NCI-H2107 treated with DMSO at 0.1 percent for 48 hours (cell line): Measurements from ENCODE around the gene PIN1.
"Not testable (repeated sequence)": the region's sequence is repeated elsewhere in the genome, so short reads cannot be mapped to it uniquely, and the experiment has no call there.

ENCODE experiments used
- DNase-seq: peaks from one replicate; lab custom pipeline; 2025; ENCODE audit not compliant: unreplicated experiment; lab: John Stamatoyannopoulos, UW

Gene PIN1

DNA sequence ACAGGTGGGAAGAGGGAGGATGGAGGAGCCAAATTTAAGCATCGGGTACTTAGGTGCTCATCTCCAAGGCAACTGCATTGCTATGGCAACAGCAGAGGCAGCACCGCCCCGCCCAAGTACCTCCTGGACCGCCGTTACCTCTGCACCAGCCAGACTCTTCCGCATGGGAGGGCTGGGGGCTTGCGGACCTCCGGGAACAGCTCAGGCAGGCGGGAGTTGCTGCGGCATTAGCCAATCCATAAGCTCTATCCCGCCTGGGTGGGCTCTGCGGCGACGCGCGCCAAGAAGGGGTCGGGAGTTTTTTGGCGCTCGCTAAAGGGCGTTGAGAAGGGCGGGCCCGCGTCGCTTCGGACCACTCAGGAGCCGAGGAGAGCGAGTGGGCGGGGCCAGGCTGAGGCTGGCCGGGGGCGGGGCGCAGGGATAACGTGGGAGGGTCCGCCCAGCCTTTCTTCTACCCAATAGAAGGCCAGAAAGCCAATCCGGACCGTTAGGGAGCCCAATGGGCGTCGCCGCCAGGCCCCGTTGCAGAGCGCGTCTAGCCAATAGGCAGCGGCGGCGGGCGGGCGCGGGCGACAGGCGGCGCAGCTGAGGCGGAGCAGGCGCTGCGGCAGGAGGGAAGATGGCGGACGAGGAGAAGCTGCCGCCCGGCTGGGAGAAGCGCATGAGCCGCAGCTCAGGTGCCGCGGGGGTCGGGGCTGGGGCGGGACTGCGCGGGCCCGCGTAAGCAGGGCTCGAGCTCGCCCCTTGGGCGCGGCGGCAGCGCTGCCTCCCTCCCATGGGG lies at the start of gene PIN1:
TSS of gene PIN1 (plus strand) at position 593 of the 781 bp plus-strand sequence. CDS start at position 620, 27 bp downstream.
- DNase-seq = peak; percentile 92

DNA sequence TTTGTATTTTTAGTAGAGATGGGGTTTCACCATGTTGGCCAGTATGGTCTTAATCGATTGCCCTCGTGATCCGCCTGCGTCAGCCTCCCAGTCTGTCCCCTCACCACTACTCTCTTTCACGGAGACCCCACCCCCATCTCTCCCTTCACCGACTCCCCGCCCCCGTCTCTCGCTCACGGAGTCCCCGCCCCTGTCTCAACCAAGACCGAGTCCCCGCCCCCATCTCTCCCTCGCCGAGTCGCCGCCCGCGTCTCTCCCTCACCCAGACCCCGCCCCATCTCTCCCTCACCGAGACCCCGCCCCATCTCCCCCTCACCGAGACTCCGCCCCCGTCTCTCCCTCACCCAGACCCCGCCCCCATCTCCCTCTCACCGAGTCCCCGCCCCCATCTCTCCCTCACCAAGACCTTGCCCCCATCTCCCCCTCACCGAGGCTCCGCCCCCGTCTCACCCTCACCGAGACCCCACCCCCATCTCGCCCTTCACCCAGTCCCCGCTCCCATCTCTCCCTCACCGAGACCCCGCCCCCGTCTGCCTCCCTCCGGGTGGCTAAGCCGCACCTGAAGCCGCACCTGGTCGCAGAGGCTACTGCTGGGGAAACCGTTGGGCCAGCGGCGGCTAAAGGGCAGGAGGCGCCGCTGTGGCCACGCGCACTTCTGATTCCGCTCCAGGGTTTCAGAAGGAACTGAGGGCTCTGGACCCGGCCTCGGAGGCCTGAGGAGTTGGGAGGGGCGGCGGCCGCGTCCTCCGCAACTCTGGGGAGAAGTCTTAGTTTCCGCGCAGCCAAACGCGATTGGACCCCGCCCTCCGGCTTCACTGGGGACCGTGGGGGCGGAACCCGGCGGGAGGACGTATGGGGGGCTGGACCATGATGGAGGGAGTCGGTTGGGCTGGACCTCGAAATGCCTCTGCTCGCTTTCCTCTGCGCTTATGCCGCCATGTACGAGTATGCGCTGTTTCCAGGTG lies 49.5 kb upstream of the PIN1 start:
- peak; percentile 76 for DNase-seq

DNA sequence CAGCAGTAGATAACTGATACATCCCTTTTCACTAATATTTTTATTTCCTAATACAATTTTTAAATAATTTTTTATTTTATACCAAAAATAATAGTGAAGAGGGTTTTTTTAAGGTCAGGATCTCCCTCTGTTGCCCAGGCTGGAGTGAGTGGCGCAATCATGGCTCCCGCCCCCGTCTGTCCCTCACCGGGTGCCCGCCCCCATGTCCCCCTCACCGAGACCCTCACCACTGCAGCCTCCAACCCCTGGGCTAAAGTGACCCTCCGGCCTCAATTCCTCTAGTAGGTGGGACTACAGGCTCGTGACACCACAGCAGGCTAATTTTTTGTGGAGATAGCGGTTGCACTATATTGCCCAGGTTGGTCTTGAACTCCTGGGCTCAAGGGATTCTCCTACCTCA lies 48.8 kb upstream of the PIN1 start:
- no peak for DNase-seq

DNA sequence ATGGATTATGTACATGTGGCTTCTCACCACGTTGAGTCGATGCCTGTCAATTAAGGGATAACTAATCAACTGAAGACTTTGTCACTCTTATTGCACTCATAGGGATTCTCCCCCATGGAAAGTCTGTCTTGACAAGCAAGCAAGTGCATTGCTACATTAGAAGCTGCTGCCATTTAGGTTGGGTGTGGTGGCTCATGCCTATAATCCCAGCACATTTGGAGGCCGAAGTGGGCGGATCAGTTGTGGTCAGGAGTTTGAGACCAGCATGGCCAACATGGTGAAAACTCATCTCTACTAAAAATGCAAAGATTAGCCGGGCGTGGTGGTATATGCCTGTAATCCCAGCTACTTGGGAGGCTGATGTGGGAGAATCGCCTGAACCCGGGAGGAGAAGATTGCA lies 48.3 kb upstream of the PIN1 start:
- no peak for DNase-seq

DNA sequence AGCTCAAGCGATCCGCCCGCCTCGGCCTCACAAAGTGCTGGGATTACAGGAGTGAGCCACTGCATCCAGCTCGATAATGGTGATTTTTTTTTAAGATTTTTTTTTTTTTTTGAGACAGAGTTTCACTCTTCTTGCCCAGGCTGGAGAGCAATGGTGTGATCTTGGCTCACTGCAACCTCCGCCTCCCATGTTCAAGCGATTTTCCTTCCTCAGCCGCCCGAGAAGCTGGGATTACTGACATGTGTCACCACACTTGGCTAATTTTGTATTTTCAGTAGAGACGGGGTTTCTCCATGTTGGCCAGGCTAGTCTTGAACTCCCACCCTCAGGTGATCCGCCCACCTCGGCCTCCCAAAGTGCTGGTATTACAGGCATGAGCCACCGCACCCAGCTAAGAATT lies 46.5 kb upstream of the PIN1 start:
- not testable (repeated sequence) for DNase-seq

DNA sequence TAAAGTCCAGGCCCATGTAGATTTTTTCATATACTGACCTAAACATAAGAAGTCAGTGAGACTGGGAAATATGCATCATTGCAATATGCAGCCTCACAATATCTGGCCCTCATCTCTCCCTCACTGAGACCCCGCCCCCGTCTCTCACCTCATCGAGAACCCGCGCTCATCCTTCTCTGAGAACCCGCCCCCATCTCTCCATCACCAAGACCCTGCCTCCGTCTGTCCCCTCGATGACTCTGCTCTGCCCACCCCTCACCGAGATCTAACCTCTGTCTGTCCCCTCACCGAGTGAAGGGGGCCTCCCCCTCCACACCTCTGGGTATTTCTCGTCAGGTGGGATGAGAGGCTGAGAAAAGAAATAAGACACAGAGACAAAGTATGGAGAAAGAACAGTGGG lies 46.1 kb upstream of the PIN1 start:
- DNase-seq = no peak

DNA sequence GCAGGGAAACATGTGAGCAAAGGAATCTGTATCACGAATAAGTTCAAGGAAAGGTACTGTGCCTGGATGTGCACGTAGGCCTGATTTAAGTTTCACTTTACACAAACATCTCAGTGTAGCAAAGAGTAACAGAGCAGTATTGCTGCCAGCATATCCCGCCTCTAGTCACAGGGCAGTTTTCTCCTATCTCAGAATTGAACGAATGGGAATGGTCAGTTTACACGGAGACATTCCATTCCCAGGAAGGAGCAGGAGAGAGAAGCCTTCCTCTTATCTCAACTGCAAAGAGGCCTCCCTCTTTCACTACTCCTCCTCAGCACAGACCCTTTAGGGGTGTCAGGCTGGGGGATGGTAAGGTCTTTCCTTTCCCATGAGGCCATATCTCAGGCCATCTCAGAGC lies 45.5 kb upstream of the PIN1 start:
- DNase-seq = not testable (repeated sequence)

DNA sequence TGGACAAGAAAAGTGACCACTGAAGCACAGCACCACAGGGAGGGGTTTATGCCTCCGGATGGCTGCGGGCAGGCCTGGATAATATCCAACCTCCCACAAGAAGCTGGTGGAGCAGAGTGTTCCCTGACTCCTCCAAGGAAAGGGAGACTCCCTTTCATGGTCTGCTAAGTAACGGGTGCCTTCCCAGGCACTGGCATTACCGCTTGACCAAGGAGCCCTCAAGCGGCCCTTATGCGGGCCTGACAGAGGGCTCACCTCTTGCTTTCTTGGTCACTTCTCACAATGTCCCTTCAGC lies 44.1 kb upstream of the PIN1 start:
- DNase-seq = not testable (repeated sequence)

DNA sequence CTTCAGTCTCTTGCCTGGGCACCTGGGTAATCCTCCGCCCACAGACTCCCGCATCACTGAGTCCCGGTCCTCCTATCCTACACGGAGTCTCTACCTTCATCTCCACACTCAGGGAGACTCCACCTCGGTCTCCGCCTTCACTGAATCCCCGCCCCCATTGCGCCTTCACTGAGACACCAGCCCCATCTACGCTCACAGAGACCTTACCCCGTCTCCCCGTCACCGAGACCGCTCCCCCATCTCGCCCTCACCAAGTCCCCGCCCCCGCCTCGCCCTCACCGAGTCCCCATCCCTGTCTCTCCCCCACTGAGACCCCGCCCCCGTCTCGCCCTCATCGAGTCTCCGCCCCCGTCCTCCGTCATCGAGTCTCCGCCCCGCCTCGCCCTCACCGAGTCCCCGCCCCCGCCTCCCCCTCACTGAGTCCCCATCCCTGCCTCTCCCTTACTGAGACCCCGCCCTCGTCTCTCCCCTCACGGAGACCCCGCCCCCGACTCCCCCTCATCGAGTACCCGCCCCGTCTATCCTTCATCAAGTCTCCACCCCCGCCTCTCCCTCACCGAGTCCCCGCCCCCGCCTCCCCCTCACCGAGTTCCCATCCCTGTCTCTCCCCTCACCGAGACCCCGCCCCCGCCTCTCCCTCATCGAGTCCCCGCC lies 43.4 kb upstream of the PIN1 start:
- no peak for DNase-seq

DNA sequence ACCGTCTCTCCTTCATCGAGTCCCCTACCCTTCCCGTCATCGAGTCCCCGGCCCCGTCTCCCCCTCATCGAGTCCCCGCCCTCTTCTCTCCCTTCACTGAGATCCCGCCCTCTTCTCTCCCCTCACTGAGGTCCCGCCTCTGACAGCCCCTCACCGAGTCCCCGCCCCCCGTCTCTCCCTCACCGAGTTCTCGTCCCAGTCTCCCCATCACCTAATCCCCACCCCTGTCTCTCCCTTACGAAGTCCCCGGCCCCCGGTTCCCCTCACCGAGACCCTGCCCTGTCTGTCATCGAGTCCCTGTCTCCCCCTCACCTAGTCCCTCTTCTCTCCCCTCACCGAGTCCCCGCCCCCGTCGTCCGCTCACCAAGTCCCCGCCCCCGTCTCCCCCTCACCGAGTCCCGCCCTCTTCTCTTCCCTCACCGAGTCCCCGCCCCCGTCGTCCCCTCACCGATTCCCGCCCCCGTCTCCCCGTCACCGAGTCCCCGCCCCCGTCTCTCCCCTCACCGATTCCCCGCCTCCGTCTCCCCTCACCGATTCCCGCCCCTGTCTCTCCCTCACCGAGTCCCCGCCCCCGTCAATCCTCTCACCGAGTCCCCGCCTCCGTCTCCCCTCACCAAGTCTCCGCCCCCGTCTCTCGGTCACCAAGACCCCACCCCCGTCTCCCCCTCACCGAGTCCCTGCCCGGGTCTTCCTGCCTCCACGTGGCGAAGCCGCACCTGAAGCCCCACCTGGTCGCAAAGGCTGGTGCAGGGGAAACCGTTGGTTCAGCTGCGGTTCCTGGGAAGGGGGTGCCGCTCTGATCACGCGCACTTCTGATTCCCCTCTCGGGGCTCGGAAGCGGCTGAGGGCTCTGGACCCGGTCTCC lies 42.7 kb upstream of the PIN1 start:
- DNase-seq = peak; percentile 37

DNA sequence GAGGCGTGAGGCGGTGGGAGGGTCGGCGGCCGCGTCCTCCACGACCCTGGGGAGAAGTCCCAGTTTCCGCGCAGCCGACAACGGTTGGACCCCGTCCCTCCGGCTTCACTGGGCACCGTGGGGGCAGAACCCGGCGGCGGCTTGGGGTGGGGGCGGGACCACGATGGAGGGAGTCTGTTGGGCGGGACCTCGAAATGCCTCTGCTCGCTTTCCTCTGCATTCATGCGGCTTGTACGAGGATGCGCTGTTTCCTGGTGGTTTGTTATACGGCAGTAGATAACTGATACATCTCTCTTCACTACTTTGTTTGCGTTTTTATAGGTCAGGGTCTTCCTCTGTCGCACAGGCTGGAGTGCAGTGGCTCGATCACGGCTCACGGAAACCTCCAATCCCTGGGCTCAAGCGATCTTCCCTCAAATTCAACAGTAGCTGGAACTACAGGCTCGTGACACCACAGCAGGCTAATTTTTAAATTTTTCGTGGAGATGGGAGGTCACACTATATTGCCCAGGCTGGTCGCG lies 42.0 kb upstream of the PIN1 start:
- DNase-seq = no peak

DNA sequence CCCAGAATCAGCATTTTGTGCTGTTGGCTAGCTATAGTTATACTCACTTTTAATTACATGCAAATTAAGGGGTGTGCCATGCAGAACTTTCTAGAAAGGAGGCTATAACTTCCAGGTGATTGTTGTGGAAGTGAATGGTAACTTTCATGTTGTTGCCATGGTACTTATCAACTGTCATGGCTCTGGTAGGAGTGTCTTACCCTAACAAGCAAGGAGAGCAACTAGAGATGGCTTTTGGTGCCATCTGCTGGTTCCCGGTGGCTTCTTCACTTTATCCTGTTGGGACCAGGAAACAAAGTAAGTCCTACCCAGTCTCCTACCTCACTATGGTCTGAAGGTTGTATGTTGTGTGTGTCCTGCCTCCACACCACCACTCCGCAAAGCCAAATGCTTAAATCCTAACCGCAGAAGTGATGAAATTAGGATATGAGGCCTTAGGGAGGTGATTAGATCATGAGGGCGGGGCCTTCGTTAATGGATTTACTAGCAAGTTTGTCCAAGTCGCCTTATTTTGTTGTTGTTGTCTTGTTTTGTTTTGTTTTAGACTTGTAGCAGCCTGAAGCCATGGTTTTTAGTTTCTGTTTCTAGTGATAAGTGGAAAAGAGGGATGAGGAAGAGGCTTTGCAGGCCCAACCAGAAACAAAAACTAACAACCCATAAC lies 38.9 kb upstream of the PIN1 start:
- peak; percentile 72 for DNase-seq

DNA sequence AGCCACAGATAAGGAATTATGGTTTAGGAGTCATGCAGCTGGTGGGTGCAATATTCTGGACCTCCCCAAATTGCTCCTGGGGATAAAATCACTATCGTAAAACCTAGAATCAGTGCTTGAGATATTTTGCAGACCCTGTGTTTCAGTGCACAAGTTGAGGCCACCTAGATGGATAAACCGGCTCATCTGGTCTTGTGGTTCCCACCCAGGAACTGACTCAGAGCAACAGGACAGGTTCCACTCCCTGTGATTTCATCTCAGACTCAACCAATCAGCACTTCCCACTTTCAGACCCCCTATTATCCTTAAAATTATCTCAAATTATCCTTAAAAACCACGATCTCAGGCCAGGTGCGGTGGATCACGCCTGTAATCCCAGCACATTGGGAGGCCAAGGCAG lies 37.2 kb upstream of the PIN1 start:
- DNase-seq = no peak

DNA sequence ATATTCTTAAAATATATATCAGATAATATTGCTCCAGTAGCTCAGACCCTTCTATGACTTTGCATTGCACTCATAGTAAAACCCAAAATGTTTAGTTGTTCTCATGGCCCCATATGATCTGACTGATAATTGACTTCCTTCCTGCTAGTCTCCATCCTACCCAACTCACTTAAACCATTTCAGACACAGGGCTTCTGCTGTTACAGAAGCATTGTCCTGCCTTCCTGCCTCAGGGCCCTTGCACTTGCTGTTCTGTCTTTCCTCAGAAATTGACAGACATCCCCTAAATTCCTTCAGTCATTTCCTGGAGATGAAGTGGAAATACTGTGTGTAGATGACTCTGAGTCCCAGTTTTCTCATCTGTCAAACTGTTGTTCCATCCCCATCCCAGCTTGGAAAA lies 36.0 kb upstream of the PIN1 start:
- no peak for DNase-seq

DNA sequence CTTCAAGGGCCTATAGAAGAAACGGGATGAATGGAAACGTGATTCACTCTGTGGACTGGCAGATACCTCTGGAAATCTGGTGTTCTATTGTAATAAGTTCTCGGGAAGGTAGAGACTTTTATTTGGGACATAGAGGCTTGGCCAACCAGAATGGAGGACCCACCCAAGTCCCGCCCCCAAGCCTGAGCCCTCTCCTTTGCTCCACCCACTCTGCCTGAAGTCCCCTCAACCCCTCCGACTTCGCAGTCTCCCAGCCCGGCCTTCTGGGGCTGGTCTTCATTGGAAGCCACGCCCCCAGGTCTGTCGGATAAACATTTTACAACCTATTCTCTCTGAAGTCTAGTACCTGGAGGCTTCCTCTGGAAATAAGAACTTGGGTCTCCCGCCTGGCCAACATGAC lies 33.1 kb upstream of the PIN1 start:
- DNase-seq = no peak

DNA sequence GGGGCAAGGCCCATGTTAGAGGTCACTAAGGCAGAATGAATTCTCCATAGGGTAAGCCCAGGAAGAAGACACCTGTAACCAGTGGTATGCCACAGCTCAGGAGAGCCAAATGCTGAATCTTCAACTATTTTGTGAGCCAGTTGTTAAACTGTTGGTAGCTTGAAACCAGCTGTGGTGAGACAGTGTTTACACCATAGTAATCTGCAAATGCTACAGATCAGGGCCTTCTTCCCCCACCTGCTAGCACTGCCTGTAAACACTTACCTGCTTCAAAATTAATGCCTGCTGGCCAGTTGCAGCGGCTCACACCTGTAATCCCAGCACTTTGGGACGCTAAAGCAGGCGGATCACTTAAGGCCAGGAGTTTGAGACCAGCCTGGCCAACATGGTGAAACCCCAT lies 28.3 kb upstream of the PIN1 start:
- no peak for DNase-seq

DNA sequence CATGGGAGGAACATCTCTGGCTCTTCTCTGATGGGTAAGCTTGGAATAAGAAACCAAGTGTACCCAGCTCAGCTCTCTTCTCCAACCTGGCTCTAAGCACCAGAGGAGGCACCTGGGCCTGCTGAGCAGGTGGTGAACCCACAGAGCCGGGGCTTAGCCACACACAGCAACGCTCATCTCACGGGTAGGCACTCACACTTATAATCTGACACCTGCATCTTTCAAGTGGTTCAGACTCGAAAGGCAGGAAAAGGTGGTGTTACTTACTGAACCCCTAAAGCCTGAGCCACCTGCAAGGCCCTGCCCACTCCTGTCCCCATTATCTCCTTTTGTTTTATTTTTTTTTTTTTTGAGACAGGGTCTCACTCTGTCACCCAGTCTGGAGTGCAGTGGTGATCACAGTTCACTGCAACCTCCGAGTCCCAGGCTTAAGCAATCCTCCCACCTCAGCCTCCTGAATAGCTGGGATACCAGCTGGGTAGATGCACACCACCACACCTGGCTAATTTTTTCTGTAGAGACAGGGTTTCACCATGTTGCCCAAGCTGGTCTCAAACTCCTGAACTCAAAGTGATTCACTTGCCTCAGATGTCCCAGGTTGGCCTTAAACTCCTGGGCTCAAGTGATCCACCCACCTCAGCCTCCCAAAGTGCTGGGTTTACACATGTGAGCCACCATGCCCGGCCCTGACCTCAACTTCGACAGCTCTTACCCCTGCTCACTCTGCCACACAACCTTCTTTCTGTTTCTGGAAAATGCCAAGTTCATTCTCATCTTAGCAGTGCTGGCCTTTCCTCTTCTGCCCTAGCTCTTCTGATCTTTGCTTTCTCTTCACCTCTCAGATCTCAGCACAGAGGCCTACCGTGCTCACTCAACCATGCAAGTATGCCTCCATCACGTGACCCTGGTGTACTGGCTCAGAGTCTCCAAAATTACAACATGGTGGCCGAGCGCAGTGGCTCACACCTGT lies 26.0 kb upstream of the PIN1 start:
- DNase-seq = peak; percentile 54

DNA sequence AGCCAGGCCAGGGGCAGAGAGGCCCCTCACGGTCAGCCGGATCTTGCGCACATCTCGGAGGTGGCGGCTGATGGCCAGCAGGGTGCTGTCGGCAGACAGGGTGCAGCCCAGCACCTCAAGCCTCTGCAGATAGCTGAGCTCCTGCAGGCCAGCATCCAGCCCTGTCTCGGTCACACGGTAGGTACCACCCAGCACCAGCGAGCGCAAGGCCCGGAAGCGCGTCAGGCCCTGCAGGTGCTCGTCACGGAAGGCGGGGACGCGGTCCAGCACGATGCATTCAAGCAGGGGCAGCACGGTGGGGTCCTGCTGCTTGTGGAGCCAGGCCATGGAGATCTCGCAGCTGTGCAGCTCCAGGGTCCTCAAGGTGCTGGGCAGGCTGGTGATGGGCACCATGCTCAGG lies 24.0 kb upstream of the PIN1 start:
- no peak for DNase-seq

DNA sequence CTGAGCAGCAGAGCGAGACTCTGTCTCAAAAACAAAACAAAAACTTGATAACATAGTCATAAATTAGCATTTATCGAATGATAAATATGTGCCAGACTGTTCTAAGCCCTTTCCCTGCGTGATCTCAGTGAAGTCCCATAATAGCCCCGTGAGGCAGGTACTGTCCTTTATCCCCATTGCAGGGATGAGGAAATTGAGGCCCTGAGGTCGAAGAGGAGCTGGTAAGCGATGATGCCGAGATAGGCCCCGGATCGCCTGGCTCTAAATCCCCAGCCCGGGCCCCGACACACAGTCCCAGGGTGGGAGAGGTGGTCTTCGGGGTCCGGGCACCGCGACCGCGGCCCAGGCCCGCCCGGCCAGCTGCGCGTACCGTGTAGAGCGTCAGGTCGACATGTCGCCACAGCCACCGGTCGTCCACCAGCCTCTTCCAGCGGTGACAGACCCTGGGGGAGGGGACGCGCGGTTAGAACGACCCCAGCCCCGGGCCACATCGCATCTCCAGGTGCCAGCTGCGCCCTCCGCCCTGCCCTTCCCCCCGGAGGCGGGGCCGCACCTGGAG lies 16.9 kb upstream of the PIN1 start:
- DNase-seq = no peak
